GM21717 (cell line): ENCODE measurements around the gene TJP1.

Experiments used
- ATAC-seq: cut with Tn5 transposase; IDR thresholded peaks from one replicate; pipeline ENCODE4 v1.9.1; 2021; ENCODE audit warnings: mild to moderate bottlenecking, moderate library complexity; ENCODE audit not compliant: unreplicated experiment

Gene TJP1

GRCh38 chr15:29822100-29822683 is at the start of gene TJP1:
Gene TJP1, minus strand, starts transcription at chr15:29822468. Its CDS starts 440 bp downstream, at chr15:29822028.
- no peak for ATAC-seq

GRCh38 chr15:29871401-29871800 is 49.1 kb upstream of the TJP1 start:
- no peak for ATAC-seq

GRCh38 chr15:29870495-29871151 is 48.4 kb upstream of the TJP1 start:
- ATAC-seq = no peak

- no peak for ATAC-seq
Observed at GRCh38 chr15:29867241-29868000, 45.2 kb upstream of the TJP1 start.

- ATAC-seq = no peak
Observed at GRCh38 chr15:29866337-29866736, 44.1 kb upstream of the TJP1 start.

GRCh38 chr15:29864501-29864900 is 42.2 kb upstream of the TJP1 start:
- ATAC-seq = no peak

GRCh38 chr15:29863438-29863837 is 41.2 kb upstream of the TJP1 start:
- no peak for ATAC-seq

- no peak for ATAC-seq
Observed at GRCh38 chr15:29862271-29862670, 40.0 kb upstream of the TJP1 start.

GRCh38 chr15:29860872-29861271 is 38.6 kb upstream of the TJP1 start:
- no peak for ATAC-seq

- ATAC-seq = no peak
Observed at GRCh38 chr15:29859973-29860715, 37.9 kb upstream of the TJP1 start.

GRCh38 chr15:29859293-29859692 is 37.0 kb upstream of the TJP1 start:
- no peak for ATAC-seq

GRCh38 chr15:29857221-29857789 is 35.0 kb upstream of the TJP1 start:
- no peak for ATAC-seq

- no peak for ATAC-seq
Observed at GRCh38 chr15:29854413-29854812, 32.1 kb upstream of the TJP1 start.

- ATAC-seq = no peak
Observed at GRCh38 chr15:29853211-29853987, 31.1 kb upstream of the TJP1 start.

- no peak for ATAC-seq
Observed at GRCh38 chr15:29852201-29852600, 29.9 kb upstream of the TJP1 start.

- ATAC-seq = no peak
Observed at GRCh38 chr15:29849716-29850115, 27.4 kb upstream of the TJP1 start.

GRCh38 chr15:29849218-29849617 is 26.9 kb upstream of the TJP1 start:
- no peak for ATAC-seq

GRCh38 chr15:29844290-29844903 is 22.1 kb upstream of the TJP1 start:
- ATAC-seq = no peak

GRCh38 chr15:29842290-29842689 is 20.0 kb upstream of the TJP1 start:
- no peak for ATAC-seq

GRCh38 chr15:29840926-29841325 is 18.7 kb upstream of the TJP1 start:
- no peak for ATAC-seq
